Measurements from ENCODE around the gene SLC36A1.

GRCh38 chr5:151541571-151541970 lies 94.2 kb downstream of the SLC36A1 start:
- no peak for TF ChIP-seq CTCF (IDR thresholded peaks at IDR 0.05)
- no peak for TF ChIP-seq TCF7L2 (IDR thresholded peaks at IDR 0.05; ENCODE audit: low read depth, low read length)
- TF ChIP-seq POLR2AphosphoS5 (IDR thresholded peaks at IDR 0.05; ENCODE audit: low read depth, low read length) = no peak
